SK-N-SH treated with all-trans-retinoic acid at 6 μM for 48 hours (cell line): ENCODE data around the gene MRPS27.

Experiments
- ATAC-seq: fragments of 200-7000 bp; cut with Tn5 transposase; 3 replicates; pipeline ENCODE4 v1.9.1; 2020; ENCODE audit warnings: mild to moderate bottlenecking, moderate library complexity
- ARNTL ChIP-seq: fragments of 450-650 bp; formaldehyde crosslinking; IDR thresholded peaks from 2 replicates; pipeline ENCODE4 v1.5.0; 2020; ENCODE audit warnings: low read depth, mild to moderate bottlenecking, moderate library complexity, borderline replicate concordance
- BACH2 ChIP-seq: fragments of 250-450 bp; sonication (Bioruptor Pico); IDR thresholded peaks from 2 replicates; pipeline ENCODE4 v1.9.0; 2021; ENCODE audit warnings: mild to moderate bottlenecking, borderline replicate concordance
- ESRRG ChIP-seq: fragments of 250-450 bp; sonication (Bioruptor Pico); IDR thresholded peaks from 2 replicates; pipeline ENCODE4 v1.6.1; 2021; ENCODE audit warnings: mild to moderate bottlenecking
- GLIS3 ChIP-seq: fragments of 250-450 bp; sonication (Bioruptor Pico); IDR thresholded peaks from 2 replicates; pipeline ENCODE4 v1.5.0; 2020; ENCODE audit warnings: mild to moderate bottlenecking, moderate library complexity
- ISL1 ChIP-seq: fragments of 250-450 bp; sonication (Bioruptor Pico); IDR thresholded peaks from 2 replicates; pipeline ENCODE4 v2.1.2; 2022; ENCODE audit warnings: mild to moderate bottlenecking, moderate library complexity
- OSR1 ChIP-seq: fragments of 250-450 bp; sonication (Bioruptor Pico); IDR thresholded peaks from 2 replicates; pipeline ENCODE4 v1.8.0; 2022; ENCODE audit warnings: moderate library complexity, mild to moderate bottlenecking, inconsistent platforms
- PATZ1 ChIP-seq: fragments of 250-450 bp; sonication (Bioruptor Pico); IDR thresholded peaks from 2 replicates; pipeline ENCODE4 v1.8.0; 2020; ENCODE audit warnings: mild to moderate bottlenecking, moderate library complexity, borderline replicate concordance
- PPARA ChIP-seq: fragments of 250-450 bp; sonication (Bioruptor Pico); IDR thresholded peaks from 2 replicates; pipeline ENCODE4 v1.5.0; 2020; ENCODE audit warnings: mild to moderate bottlenecking, borderline replicate concordance
- RARB ChIP-seq: fragments of 250-450 bp; sonication (Bioruptor Pico); IDR thresholded peaks from 2 replicates; pipeline ENCODE4 v1.8.0; 2021; ENCODE audit warnings: mild to moderate bottlenecking, moderate library complexity
- SNAI2 ChIP-seq: fragments of 250-450 bp; sonication (Bioruptor Pico); IDR thresholded peaks from 2 replicates; pipeline ENCODE4 v1.5.0; 2020; ENCODE audit warnings: mild to moderate bottlenecking, moderate library complexity
- TCF4 ChIP-seq: fragments of 250-450 bp; sonication (Bioruptor Pico); IDR thresholded peaks from 2 replicates; pipeline ENCODE4 v1.8.0; 2021; ENCODE audit warnings: mild to moderate bottlenecking, moderate library complexity, borderline replicate concordance
- TOX ChIP-seq: fragments of 250-450 bp; sonication (Bioruptor Pico); IDR thresholded peaks from 2 replicates; pipeline ENCODE4 v1.8.0; 2021; ENCODE audit warnings: mild to moderate bottlenecking, moderate library complexity, borderline replicate concordance
- ZFP3 ChIP-seq: fragments of 250-450 bp; sonication (Bioruptor Pico); IDR thresholded peaks from 2 replicates; pipeline ENCODE4 v1.5.0; 2020; ENCODE audit warnings: mild to moderate bottlenecking, moderate library complexity
- ZFP30 ChIP-seq: fragments of 450-650 bp; formaldehyde crosslinking; IDR thresholded peaks from 2 replicates; pipeline ENCODE4 v1.5.0; 2022; ENCODE audit warnings: mild to moderate bottlenecking, moderate library complexity
- ZNF565 ChIP-seq: fragments of 450-650 bp; formaldehyde crosslinking; conservative IDR thresholded peaks from 2 replicates; pipeline ENCODE4 v1.5.0; 2020; ENCODE audit warnings: low read depth, mild to moderate bottlenecking, moderate library complexity
- ZNF70 ChIP-seq: fragments of 450-650 bp; formaldehyde crosslinking; IDR thresholded peaks from 2 replicates; pipeline ENCODE4 v1.5.0; 2020; ENCODE audit warnings: mild to moderate bottlenecking, moderate library complexity
- TF ChIP-seq, protein P1 (sequence below): fragments of 250-450 bp; sonication (Bioruptor Pico); IDR thresholded peaks from 2 replicates; pipeline ENCODE4 v1.5.1; 2021; ENCODE audit warnings: mild to moderate bottlenecking, moderate library complexity
- TF ChIP-seq, protein P2 (sequence below): fragments of 250-450 bp; sonication (Bioruptor Pico); IDR thresholded peaks from 2 replicates; pipeline ENCODE4 v1.8.0; 2021; ENCODE audit warnings: low read depth, mild to moderate bottlenecking, moderate library complexity, borderline replicate concordance
- TF ChIP-seq, protein P3 (sequence below): fragments of 250-450 bp; sonication (Bioruptor Pico); IDR thresholded peaks from 2 replicates; pipeline ENCODE4 v1.5.0; 2020; ENCODE audit warnings: mild to moderate bottlenecking, moderate library complexity

The MRPS27 gene

GRCh38 chr5:72358925-72359324, 38.9 kb upstream of the MRPS27 start:
- no peak for ATAC-seq
- no peak for TF ChIP-seq SNAI2 (CRISPR knock-in tag)
- no peak for TF ChIP-seq ISL1 (CRISPR knock-in tag)
- TF ChIP-seq TCF4 (CRISPR knock-in tag), result no peak
- no peak for TF ChIP-seq ZNF70 (CRISPR knock-in tag)
- TF ChIP-seq, protein P1, sequence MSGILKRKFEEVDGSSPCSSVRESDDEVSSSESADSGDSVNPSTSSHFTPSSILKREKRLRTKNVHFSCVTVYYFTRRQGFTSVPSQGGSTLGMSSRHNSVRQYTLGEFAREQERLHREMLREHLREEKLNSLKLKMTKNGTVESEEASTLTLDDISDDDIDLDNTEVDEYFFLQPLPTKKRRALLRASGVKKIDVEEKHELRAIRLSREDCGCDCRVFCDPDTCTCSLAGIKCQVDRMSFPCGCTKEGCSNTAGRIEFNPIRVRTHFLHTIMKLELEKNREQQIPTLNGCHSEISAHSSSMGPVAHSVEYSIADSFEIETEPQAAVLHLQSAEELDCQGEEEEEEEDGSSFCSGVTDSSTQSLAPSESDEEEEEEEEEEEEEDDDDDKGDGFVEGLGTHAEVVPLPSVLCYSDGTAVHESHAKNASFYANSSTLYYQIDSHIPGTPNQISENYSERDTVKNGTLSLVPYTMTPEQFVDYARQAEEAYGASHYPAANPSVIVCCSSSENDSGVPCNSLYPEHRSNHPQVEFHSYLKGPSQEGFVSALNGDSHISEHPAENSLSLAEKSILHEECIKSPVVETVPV (CRISPR knock-in tag), result no peak
- TF ChIP-seq, protein P2, sequence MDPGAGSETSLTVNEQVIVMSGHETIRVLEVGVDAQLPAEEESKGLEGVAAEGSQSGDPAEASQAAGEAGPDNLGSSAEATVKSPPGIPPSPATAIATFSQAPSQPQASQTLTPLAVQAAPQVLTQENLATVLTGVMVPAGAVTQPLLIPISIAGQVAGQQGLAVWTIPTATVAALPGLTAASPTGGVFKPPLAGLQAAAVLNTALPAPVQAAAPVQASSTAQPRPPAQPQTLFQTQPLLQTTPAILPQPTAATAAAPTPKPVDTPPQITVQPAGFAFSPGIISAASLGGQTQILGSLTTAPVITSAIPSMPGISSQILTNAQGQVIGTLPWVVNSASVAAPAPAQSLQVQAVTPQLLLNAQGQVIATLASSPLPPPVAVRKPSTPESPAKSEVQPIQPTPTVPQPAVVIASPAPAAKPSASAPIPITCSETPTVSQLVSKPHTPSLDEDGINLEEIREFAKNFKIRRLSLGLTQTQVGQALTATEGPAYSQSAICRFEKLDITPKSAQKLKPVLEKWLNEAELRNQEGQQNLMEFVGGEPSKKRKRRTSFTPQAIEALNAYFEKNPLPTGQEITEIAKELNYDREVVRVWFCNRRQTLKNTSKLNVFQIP (CRISPR knock-in tag), result no peak
- no peak for TF ChIP-seq ZFP30 (CRISPR knock-in tag)
- no peak for TF ChIP-seq BACH2 (CRISPR knock-in tag)
- no peak for TF ChIP-seq GLIS3 (CRISPR knock-in tag)
- TF ChIP-seq, protein P3, sequence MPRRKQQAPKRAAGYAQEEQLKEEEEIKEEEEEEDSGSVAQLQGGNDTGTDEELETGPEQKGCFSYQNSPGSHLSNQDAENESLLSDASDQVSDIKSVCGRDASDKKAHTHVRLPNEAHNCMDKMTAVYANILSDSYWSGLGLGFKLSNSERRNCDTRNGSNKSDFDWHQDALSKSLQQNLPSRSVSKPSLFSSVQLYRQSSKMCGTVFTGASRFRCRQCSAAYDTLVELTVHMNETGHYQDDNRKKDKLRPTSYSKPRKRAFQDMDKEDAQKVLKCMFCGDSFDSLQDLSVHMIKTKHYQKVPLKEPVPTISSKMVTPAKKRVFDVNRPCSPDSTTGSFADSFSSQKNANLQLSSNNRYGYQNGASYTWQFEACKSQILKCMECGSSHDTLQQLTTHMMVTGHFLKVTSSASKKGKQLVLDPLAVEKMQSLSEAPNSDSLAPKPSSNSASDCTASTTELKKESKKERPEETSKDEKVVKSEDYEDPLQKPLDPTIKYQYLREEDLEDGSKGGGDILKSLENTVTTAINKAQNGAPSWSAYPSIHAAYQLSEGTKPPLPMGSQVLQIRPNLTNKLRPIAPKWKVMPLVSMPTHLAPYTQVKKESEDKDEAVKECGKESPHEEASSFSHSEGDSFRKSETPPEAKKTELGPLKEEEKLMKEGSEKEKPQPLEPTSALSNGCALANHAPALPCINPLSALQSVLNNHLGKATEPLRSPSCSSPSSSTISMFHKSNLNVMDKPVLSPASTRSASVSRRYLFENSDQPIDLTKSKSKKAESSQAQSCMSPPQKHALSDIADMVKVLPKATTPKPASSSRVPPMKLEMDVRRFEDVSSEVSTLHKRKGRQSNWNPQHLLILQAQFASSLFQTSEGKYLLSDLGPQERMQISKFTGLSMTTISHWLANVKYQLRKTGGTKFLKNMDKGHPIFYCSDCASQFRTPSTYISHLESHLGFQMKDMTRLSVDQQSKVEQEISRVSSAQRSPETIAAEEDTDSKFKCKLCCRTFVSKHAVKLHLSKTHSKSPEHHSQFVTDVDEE, result no peak
- TF ChIP-seq PATZ1 (CRISPR knock-in tag), result no peak
- no peak for TF ChIP-seq TOX (CRISPR knock-in tag)
- TF ChIP-seq ESRRG, result no peak
- TF ChIP-seq ARNTL (CRISPR knock-in tag), result no peak
- no peak for TF ChIP-seq OSR1 (CRISPR knock-in tag)
- no peak for TF ChIP-seq PPARA
- no peak for TF ChIP-seq ZNF565 (CRISPR knock-in tag)
- no peak for TF ChIP-seq RARB (CRISPR knock-in tag)

- TF ChIP-seq OSR1 (CRISPR knock-in tag) (no peak), ZFP3 (CRISPR knock-in tag) (no peak), BACH2 (CRISPR knock-in tag) (no peak), TCF4 (CRISPR knock-in tag) (no peak), PATZ1 (CRISPR knock-in tag) (no peak), TOX (CRISPR knock-in tag) (no peak), ZNF565 (CRISPR knock-in tag) (no peak), ESRRG (no peak), PPARA (no peak), ARNTL (CRISPR knock-in tag) (no peak), SNAI2 (CRISPR knock-in tag) (no peak), ISL1 (CRISPR knock-in tag) (no peak)
- TF ChIP-seq, protein P2 (CRISPR knock-in tag), result no peak
- TF ChIP-seq, protein P3, result no peak
- TF ChIP-seq, protein P1 (CRISPR knock-in tag), result no peak
Observed at GRCh38 chr5:72356361-72356760, 36.3 kb upstream of the MRPS27 start.

More at GRCh38 chr5:72356361-72356760, 36.3 kb upstream of the MRPS27 start:
- ATAC-seq, result no peak
